H1 (cell line): Measurements from ENCODE around the gene FAT1. TPM values are rescaled to one million over a fixed set of nuclear protein-coding genes. Genes with fewer than 3 reads are reported as not detected.

Experiments
- ASH2L ChIP-seq: fragments of 200-600, 300-600 bp; sonication (generic); IDR thresholded peaks from one replicate; pipeline ENCODE4 v1.7.1; 2017; ENCODE audit warnings: low read length
- ATF3 ChIP-seq: IDR thresholded peaks from 2 replicates; pipeline ENCODE4 v1.6.1; 2011; ENCODE audit warnings: low read depth, mild to moderate bottlenecking, low read length; ENCODE audit not compliant: insufficient read depth
- CBX5 ChIP-seq: fragments of 300-800, 300-1000 bp; sonication (generic); IDR thresholded peaks from 2 replicates; pipeline ENCODE4 v1.7.1; 2016; ENCODE audit warnings: antibody characterized with exemption, low read length, low read depth
- CHD1 ChIP-seq: IDR thresholded peaks from 2 replicates; pipeline ENCODE4 v1.6.1; 2012; ENCODE audit warnings: low read depth, low read length, improper control_type of control experiment
- CHD2 ChIP-seq: IDR thresholded peaks from 2 replicates; pipeline ENCODE4 v1.6.1; 2012; ENCODE audit warnings: low read length, improper control_type of control experiment
- CREB1 ChIP-seq: IDR thresholded peaks from 2 replicates; pipeline ENCODE4 v1.6.1; 2012; ENCODE audit warnings: inconsistent platforms
- EGR1 ChIP-seq: IDR thresholded peaks from 2 replicates; pipeline ENCODE4 v1.6.1; 2011; ENCODE audit warnings: low read depth, low read length, borderline replicate concordance
- HDAC2 ChIP-seq, 2 experiments: fragments of 300-600 bp in 1 of 2; sonication (generic) in 1 of 2; IDR thresholded peaks; 2 replicates each; pipeline ENCODE4 v1.6.1; 2011 to 2012; ENCODE audit warnings: low read depth in 2 of 2, low read length in 2 of 2, mild to moderate bottlenecking in 2 of 2, moderate library complexity in 2 of 2, borderline replicate concordance in 1 of 2, inconsistent platforms in 1 of 2
- JUN ChIP-seq: IDR thresholded peaks from 2 replicates; pipeline ENCODE4 v1.6.1; 2011; ENCODE audit warnings: low read depth, mild to moderate bottlenecking, improper control_type of control experiment, low read length
- KDM4A ChIP-seq: IDR thresholded peaks from one replicate; pipeline ENCODE4 v1.7.1; 2012; ENCODE audit warnings: low read depth, mild to moderate bottlenecking, moderate library complexity, low read length, inconsistent platforms; ENCODE audit not compliant: severe bottlenecking
- NANOG ChIP-seq: IDR thresholded peaks from 2 replicates; pipeline ENCODE4 v1.6.1; 2011; ENCODE audit warnings: low read length, low read depth, mild to moderate bottlenecking, inconsistent platforms; ENCODE audit not compliant: insufficient read depth, poor library complexity, severe bottlenecking
- POLR2AphosphoS5 ChIP-seq: IDR thresholded peaks from 2 replicates; pipeline ENCODE4 v1.6.1; 2011; ENCODE audit warnings: low read depth, low read length
- POU5F1 ChIP-seq: IDR thresholded peaks from 2 replicates; pipeline ENCODE4 v1.6.1; 2011; ENCODE audit warnings: low read depth, mild to moderate bottlenecking, low read length, moderate library complexity
- RAD21 ChIP-seq, 2 experiments: IDR thresholded peaks in 1 of 2; conservative IDR thresholded peaks in 1 of 2; 2 replicates each; pipeline ENCODE4 v1.6.1; 2011; ENCODE audit warnings: low read depth in 2 of 2, low read length in 2 of 2, improper control_type of control experiment in 1 of 2, inconsistent platforms in 1 of 2, mild to moderate bottlenecking in 1 of 2, moderate library complexity in 1 of 2
- RBBP5 ChIP-seq: IDR thresholded peaks from 2 replicates; pipeline ENCODE4 v1.7.1; 2012; ENCODE audit warnings: low read depth, mild to moderate bottlenecking, inconsistent platforms, low read length, moderate library complexity, borderline replicate concordance
- RNF2 ChIP-seq: fragments of 200-900, 300-1000 bp; sonication (generic); IDR thresholded peaks from 2 replicates; pipeline ENCODE4 v1.7.1; 2016; ENCODE audit warnings: borderline replicate concordance, low read depth, mild to moderate bottlenecking, antibody characterized with exemption, low read length; ENCODE audit not compliant: poor library complexity, severe bottlenecking; ENCODE audit errors: missing control alignments
- SIRT6 ChIP-seq: IDR thresholded peaks from one replicate; pipeline ENCODE4 v1.7.1; 2012; ENCODE audit warnings: low read length, inconsistent platforms
- SP1 ChIP-seq: IDR thresholded peaks from 2 replicates; pipeline ENCODE4 v1.6.1; 2011; ENCODE audit warnings: low read depth, low read length
- SP4 ChIP-seq: IDR thresholded peaks from 2 replicates; pipeline ENCODE4 v1.6.1; 2012; ENCODE audit warnings: low read length, inconsistent platforms
- SUZ12 ChIP-seq: fragments of 200-600 bp; sonication (generic); IDR thresholded peaks from 2 replicates; pipeline ENCODE4 v1.6.1; 2012; ENCODE audit warnings: mild to moderate bottlenecking, inconsistent platforms, low read length, moderate library complexity, mixed read lengths
- TAF7 ChIP-seq: optimal IDR thresholded peaks from 2 replicates; pipeline ENCODE3; 2011; ENCODE audit warnings: low read depth, mild to moderate bottlenecking, inconsistent platforms, low read length, moderate library complexity, borderline replicate concordance
- TBP ChIP-seq: IDR thresholded peaks from 2 replicates; pipeline ENCODE4 v1.6.1; 2011; ENCODE audit warnings: low read depth, low read length, improper control_type of control experiment
- TEAD4 ChIP-seq: IDR thresholded peaks from 2 replicates; pipeline ENCODE4 v1.6.1; 2012; ENCODE audit warnings: low read depth, low read length, inconsistent platforms, mixed read lengths
- polyA plus RNA-seq, 7 experiments: library from polyadenylated mRNA; depleted of rRNA in 3 of 7; stranded (reverse) in 5 of 7; unstranded in 2 of 7; fragments of >200 nt in 5 of 7; fragments of 200-250 nt in 2 of 7; gene quantifications; 1 replicate in 5 of 7; 2 replicates in 1 of 7; 4 replicates in 1 of 7; pipeline versions ENCODE4 v1.2.1 to v1.2.3, GENCODE V29; 2011 to 2013; ENCODE audit warnings: missing spikeins in 2 of 7, mixed read lengths in 2 of 7
- total RNA-seq: library from RNA; stranded (reverse); fragmentation: NEBNext Ultra II Directional; extraction: Animal tissue kit (Norgen Biotek cat#: 25700); gene quantifications from 2 replicates; pipeline ENCODE4 v1.2.1, GENCODE V29; 2021

The FAT1 gene
- total and polyA plus RNA-seq, 2 of the 8 experiments (the other 6 are each of a cell fraction or from before 2014, with no cell fraction given): 94.4 to 137 TPM

- TF ChIP-seq TBP (peak; percentile 7; the same call in 1 of the 2 replicates), SP1 (no peak), SP4 (no peak), CBX5 (no peak), CHD1 (no peak), KDM4A (peak; percentile 98), RNF2 (no peak), TAF7 (peak; percentile 50), TEAD4 (no peak), ASH2L (peak; percentile 59), SUZ12 (peak; percentile 48; the same call in 1 of the 2 replicates), HDAC2 (IDR thresholded peaks at IDR 0.05; ENCODE audit: borderline replicate concordance in 1 of 2, low read depth in 2 of 2, low read length in 2 of 2) (0 out of 4 replicates have a peak, but pooled peaks have one; percentile 33 to 35), JUN (no peak), ATF3 (no peak), NANOG (no peak), RAD21 (IDR thresholded peaks at IDR 0.05 in 1 of 2, conservative IDR thresholded peaks at IDR 0.05 in 1 of 2; ENCODE audit: low read depth in 2 of 2, low read length in 2 of 2) (peak; percentile 73 to 89), SIRT6 (no peak), CREB1 (no peak), CHD2 (no peak), EGR1 (peak; percentile 28; the same call in 1 of the 2 replicates), RBBP5 (no peak; the same call in 1 of the 2 replicates), POU5F1 (no peak), POLR2AphosphoS5 (no peak)
Observed at GRCh38 chr4:186554914-186555827, 168.5 kb downstream of the FAT1 start, which contains the start of gene MTNR1A (continued).
